ENCODE measurements around the gene ERVH48-1.

DNA sequence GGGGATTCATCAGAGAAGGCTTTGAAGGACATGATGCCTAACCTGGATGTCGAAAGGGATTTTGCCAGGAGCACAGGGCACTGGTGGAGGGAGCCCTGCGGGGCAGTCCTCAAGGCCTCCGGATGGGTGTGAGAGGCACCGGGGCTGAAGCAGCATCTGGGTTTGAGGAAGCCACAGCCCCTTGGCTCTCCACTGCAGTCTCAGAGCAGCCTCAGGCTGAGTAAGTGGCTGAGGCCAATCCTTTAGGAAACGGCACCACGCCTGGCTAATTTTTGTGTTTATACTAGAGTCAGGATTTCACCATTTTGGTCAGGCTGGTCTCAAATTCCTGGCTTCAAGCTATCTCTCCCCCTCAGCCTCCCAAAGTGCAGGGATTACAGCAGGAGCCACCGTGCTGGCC, 12.0 kb downstream of the ERVH48-1 start:
- TF ChIP-seq POLR2A (IDR thresholded peaks at IDR 0.05; ENCODE audit: low read length) (no peak), RAD21 (conservative IDR thresholded peaks at IDR 0.05 in 1 of 2, IDR thresholded peaks at IDR 0.05 in 1 of 2) (no peak), MAZ (IDR thresholded peaks at IDR 0.05; ENCODE audit: borderline replicate concordance, low read depth, low read length) (no peak), SMC3 (IDR thresholded peaks at IDR 0.05) (no peak), ZC3H11A (IDR thresholded peaks at IDR 0.05) (no peak), RFX5 (IDR thresholded peaks at IDR 0.05) (no peak), NR3C1 (IDR thresholded peaks at IDR 0.05) (no peak)
- TF ChIP-seq, protein P1, sequence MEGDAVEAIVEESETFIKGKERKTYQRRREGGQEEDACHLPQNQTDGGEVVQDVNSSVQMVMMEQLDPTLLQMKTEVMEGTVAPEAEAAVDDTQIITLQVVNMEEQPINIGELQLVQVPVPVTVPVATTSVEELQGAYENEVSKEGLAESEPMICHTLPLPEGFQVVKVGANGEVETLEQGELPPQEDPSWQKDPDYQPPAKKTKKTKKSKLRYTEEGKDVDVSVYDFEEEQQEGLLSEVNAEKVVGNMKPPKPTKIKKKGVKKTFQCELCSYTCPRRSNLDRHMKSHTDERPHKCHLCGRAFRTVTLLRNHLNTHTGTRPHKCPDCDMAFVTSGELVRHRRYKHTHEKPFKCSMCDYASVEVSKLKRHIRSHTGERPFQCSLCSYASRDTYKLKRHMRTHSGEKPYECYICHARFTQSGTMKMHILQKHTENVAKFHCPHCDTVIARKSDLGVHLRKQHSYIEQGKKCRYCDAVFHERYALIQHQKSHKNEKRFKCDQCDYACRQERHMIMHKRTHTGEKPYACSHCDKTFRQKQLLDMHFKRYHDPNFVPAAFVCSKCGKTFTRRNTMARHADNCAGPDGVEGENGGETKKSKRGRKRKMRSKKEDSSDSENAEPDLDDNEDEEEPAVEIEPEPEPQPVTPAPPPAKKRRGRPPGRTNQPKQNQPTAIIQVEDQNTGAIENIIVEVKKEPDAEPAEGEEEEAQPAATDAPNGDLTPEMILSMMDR (IDR thresholded peaks at IDR 0.05) = no peak
- TF ChIP-seq, protein P2, sequence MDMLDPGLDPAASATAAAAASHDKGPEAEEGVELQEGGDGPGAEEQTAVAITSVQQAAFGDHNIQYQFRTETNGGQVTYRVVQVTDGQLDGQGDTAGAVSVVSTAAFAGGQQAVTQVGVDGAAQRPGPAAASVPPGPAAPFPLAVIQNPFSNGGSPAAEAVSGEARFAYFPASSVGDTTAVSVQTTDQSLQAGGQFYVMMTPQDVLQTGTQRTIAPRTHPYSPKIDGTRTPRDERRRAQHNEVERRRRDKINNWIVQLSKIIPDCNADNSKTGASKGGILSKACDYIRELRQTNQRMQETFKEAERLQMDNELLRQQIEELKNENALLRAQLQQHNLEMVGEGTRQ (IDR thresholded peaks at IDR 0.05) = no peak
- TF ChIP-seq, protein P3, sequence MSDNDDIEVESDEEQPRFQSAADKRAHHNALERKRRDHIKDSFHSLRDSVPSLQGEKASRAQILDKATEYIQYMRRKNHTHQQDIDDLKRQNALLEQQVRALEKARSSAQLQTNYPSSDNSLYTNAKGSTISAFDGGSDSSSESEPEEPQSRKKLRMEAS (IDR thresholded peaks at IDR 0.05) = no peak
